Duodenal mucosa (tissue), 2 donors: ENCODE data around the gene VAV2.

ENCODE experiments used
- H3K27ac ChIP-seq: one replicate; pipeline ENCODE4 v1.7.0; 2013; ENCODE audit warnings: low read depth, low read length
- H3K27me3 ChIP-seq, 2 donors: one replicate each; pipeline ENCODE4 v1.7.0; 2013; ENCODE audit warnings: low read length in 2 of 2, control low read depth in 1 of 2; ENCODE audit not compliant: insufficient read depth in 2 of 2, control insufficient read depth in 1 of 2
- H3K36me3 ChIP-seq, 2 donors: one replicate each; pipeline ENCODE4 v1.7.0; 2013; ENCODE audit warnings: low read length in 2 of 2, control low read depth in 1 of 2; ENCODE audit not compliant: insufficient read depth in 2 of 2, control insufficient read depth in 1 of 2
- H3K4me1 ChIP-seq, 2 donors: one replicate each; pipeline ENCODE4 v1.7.0; 2013; ENCODE audit warnings: low read length in 2 of 2, control low read depth in 1 of 2; ENCODE audit not compliant: insufficient read depth in 2 of 2, control insufficient read depth in 1 of 2
- H3K4me3 ChIP-seq, 2 donors: one replicate each; pipeline ENCODE4 v1.7.0; 2013; ENCODE audit warnings: low read length in 2 of 2, low read depth in 1 of 2
- H3K9ac ChIP-seq, 2 donors: one replicate each; pipeline ENCODE4 v1.7.0; 2013; ENCODE audit warnings: low read length in 2 of 2, low read depth in 1 of 2
- H3K9me3 ChIP-seq, 2 donors: one replicate each; pipeline ENCODE4 v1.7.0; 2013; ENCODE audit warnings: low read length in 2 of 2, control low read depth in 1 of 2; ENCODE audit not compliant: control insufficient read depth in 1 of 2

Gene VAV2

DNA sequence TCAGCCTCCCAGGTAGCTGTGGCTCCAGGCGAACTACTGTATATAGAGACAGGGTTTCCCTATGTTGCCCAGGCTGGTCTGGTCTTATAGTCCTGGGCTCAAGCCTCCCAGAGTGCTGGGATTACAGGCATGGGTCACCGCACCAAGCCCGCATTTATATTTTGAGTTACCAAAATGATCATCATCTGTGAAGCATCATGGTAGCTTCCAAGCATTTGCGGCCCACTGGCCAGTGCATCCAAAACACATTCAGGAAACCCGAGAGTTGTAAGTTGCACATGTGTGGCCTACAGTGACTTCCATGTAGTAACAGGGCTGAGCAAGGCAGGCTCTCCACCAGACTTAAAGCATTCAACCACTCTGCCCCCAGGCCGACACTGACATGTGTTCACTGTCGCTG, 35.4 kb upstream of the VAV2 start:
- no peak overlapping the region for H3K27ac ChIP-seq
- H3K9me3 ChIP-seq: no peaks in the 10 kb centered on the region
- peaks cover 8 to 9% of the 10 kb centered on the region in 2 donors for H3K4me1 ChIP-seq
- H3K9ac ChIP-seq: no peak overlapping the region
- H3K36me3 ChIP-seq: peaks cover 8 to 22% of the 10 kb centered on the region in 2 donors
- H3K4me3 ChIP-seq: no peak overlapping the region
- H3K27me3 ChIP-seq: peaks cover 0 to 5% of the 10 kb centered on the region in 2 donors

DNA sequence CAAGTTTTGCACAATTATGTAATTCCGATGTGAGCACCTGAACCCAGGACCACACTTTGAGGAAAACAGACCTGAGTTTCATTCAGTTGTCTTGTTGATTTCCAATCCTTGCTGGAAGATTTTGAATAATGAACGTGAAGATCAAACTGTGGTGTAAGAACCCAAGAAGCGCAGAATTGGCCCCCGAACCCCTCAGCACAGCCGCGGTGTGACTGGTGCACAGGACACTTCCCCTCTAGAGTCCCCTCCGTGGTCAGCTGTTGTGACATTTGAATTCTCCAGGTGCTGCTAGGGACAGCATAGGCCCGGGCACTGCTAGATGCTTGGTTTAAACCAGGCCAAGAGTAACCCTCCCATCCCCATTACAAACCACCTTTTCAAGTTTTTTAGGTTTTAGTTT, 34.9 kb upstream of the VAV2 start:
- H3K36me3 ChIP-seq: peaks cover 8 to 22% of the 10 kb centered on the region in 2 donors
- H3K4me3 ChIP-seq: no peak overlapping the region
- H3K9me3 ChIP-seq: no peaks in the 10 kb centered on the region
- H3K4me1 ChIP-seq: peaks cover 8 to 9% of the 10 kb centered on the region in 2 donors
- no peak overlapping the region for H3K9ac ChIP-seq
- H3K27ac ChIP-seq: no peak overlapping the region
- peaks cover 0 to 5% of the 10 kb centered on the region in 2 donors for H3K27me3 ChIP-seq

DNA sequence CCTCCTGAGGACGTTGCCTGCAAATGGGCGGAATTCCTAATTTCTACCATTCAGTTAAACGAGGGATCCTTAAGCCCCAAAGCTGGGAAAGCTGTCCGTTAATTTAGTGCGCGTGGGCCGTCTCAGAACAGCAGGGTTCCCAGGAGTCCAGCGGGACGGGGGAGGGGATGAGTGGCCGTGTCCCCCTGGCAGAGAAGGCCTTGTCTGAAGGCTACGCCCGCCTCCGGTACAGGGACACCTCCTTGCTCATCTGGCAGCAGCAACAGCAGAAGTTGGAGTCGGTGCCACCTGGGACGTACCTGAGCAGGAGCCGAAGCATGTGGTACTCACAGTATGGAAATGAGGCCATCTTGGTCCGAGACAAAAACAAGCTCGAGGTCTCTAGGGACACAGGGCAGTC, 34.5 kb upstream of the VAV2 start:
- peaks cover 8 to 9% of the 10 kb centered on the region in 2 donors for H3K4me1 ChIP-seq
- peaks cover 0 to 5% of the 10 kb centered on the region in 2 donors for H3K27me3 ChIP-seq
- H3K9ac ChIP-seq: no peak overlapping the region
- H3K4me3 ChIP-seq: no peak overlapping the region
- H3K9me3 ChIP-seq: no peaks in the 10 kb centered on the region
- H3K27ac ChIP-seq: no peak overlapping the region
- H3K36me3 ChIP-seq: peaks cover 6 to 18% of the 10 kb centered on the region in 2 donors

DNA sequence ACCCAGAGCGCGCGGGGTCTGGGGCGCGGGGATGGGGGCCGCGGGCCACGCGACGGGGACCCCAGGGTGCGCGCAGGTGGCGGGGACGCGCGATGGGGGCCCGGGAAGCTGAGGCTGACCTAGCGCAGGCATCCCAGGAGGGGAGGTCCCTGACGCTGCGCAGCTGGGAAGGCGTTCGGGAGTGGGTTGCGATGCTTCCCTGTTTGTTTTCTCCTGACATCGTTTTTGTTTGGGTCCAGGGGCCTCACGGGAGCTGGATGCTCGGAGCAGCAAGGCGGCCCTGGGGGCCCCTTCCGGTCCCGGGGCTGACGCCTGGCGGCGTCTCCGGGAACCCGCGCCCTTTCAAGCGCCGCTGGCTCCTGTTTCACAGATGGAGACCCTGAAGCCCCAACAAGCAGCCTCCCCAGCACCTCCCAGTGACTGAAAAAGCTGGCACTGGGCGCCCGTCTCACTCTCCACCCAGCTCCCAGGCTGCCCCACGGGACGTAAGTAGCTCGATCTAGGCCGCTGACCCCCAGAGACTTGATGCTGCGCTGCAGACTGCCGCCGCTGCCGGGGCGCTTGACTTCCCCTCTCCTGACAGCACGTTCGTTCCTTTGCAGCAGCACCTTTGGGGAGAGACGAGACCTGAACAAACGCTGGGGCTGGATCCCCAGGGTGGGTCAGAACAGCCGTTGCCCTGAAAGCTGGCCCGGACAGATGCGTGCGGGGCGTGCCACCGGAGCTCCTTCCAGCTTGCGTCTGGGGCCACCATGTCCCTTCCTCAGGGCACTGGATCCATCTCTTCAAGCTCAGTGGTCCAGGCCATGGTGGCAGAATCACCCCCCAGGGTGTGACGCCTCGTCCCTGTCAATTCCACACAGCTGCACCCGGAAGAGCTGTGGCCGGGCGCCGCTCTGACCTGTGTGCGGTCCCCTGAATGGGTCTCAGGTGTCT, 33.8 kb upstream of the VAV2 start:
- peaks cover 5 to 12% of the 10 kb centered on the region in 2 donors for H3K36me3 ChIP-seq
- H3K9me3 ChIP-seq: no peaks in the 10 kb centered on the region
- peaks cover 8 to 9% of the 10 kb centered on the region in 2 donors for H3K4me1 ChIP-seq
- peak overlapping the region; percentile 79 to 84 for H3K4me3 ChIP-seq
- peaks cover 0 to 5% of the 10 kb centered on the region in 2 donors for H3K27me3 ChIP-seq
- H3K9ac ChIP-seq: peak overlapping the region; percentile 33 to 38
- H3K27ac ChIP-seq: no peak overlapping the region

DNA sequence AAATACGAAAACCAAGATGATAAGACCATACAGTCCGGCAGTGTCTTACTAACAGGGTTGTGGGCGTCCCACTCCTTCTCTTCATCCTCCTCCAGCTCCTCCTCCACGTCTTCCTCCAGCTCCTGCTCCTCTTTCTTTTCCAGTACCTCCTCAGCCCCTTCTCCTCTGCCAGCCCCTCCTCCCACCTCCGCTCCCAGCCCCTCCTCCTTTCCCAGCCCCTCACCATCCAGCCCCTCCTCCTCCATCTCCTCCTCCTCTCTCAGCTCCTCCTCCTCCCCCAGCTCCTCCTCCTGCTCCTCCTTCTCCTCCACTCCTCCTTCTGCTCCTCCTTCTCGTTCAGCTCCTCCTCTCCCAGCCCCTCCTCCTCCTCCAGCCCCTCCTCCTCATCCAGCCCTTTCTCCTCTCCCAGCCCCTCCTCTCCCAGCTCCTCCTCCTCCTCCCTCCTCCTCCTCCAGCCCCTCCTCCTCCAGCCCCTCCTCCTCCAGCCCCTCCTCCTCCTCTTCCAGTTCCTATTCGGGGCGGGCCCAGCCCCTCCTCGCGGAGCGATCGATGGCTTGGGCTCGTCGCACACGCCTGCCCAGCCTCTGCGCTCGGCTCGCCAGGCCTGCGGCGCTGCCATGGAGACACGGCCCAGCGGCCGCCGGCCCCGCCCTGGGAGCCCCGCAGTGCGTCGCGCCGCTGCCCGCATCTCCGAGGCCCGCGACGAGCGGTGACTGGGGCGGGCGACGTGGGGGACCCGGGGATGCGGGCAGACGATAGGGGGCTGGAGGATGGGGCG, 32.9 kb upstream of the VAV2 start, which contains the start of gene BRD3OS:
Gene BRD3OS, plus strand, starts transcription at position 654 of the 778 bp plus-strand sequence. CDS start 1,267 bp downstream, outside the sequence.
- peaks cover 8 to 9% of the 10 kb centered on the region in 2 donors for H3K4me1 ChIP-seq
- no peak within 1 kb of the TSS for H3K27ac ChIP-seq
- peaks cover 5 to 11% of the 10 kb centered on the region in 2 donors for H3K36me3 ChIP-seq
- peak within 1 kb of the TSS; percentile 33 to 38 for H3K9ac ChIP-seq
- H3K4me3 ChIP-seq: peak within 1 kb of the TSS; percentile 79 to 84
- H3K9me3 ChIP-seq: no peaks in the 10 kb centered on the region
- H3K27me3 ChIP-seq: peaks cover 0 to 5% of the 10 kb centered on the region in 2 donors

DNA sequence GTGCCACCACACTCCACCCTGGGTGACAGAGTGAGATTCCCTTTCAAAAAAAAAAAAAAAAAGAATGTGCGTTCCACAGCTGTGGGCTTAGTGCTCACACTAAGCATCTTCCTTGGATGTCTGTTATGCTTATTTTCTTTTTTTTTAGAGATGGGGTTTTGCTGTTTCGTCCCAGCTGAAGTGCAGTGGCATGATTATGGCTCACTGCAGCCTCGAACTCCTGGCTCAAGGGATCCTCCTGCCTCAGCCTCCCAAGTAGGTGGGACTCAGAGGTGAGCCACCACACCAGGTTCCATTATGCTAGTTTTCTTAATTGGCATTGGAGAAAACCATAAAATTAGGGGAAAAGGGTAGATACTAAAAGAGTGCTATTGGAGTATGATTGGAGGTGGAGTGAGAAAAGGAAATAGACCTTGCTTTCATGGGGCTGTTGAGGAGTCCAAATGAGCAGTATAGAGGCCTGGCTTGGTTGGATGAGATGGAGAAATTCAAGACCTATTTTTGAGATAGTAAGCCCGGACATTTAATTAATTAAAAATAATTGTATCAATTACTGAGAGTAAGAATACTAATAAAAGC, 32.2 kb upstream of the VAV2 start:
- Histone ChIP-seq H3K27me3 (peaks cover 0 to 5% of the 10 kb centered on the region in 2 donors), H3K4me1 (peaks cover 8 to 9% of the 10 kb centered on the region in 2 donors), H3K4me3 (peak overlapping the region in 1 of 2 donors; percentile 51), H3K9ac (no peak overlapping the region), H3K9me3 (no peaks in the 10 kb centered on the region), H3K36me3 (peaks cover 4 to 5% of the 10 kb centered on the region in 2 donors), H3K27ac (no peak overlapping the region)

DNA sequence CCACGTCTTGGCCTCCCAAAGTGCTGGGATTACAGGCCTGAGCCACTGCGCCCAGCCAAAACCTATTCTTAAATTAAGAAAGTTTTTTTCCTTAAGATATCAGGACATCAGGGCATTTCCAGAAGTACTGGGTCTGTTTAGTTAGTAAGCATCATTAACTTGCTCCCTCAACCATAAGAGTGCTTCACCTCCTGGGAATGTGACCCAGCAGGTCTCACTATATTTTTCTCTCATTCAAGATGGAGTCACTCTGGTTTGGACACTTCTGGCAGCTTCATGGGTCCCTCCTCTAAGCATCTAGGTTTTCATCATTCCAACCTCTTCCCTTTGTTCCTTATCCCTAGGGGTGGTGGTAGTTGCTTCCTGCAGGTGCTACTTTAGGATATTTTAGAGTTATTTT, 22.8 kb upstream of the VAV2 start:
- H3K9me3 ChIP-seq: peaks cover 0 to 7% of the 10 kb centered on the region in 2 donors

DNA sequence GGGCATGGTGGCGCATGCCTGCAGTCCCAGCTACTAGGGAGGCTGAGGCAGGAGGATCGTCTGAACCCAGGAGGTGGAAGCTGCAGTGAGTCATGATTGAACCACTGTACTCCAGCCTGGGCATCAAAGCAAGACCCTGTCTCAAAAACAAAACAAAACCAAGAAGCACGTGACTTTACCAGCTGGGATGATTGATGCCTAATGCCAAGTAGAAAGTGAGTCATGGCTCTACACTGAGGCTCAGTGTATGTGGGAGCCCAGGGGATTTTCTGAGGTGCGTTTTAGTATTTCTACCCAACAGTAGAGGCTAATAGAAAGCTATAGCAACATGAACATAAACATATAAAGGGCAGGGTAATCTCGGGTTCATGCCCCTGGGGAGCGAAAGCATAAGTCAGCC, 19.3 kb upstream of the VAV2 start:
- Histone ChIP-seq H3K4me1 (no peaks in the 10 kb centered on the region), H3K9ac (no peak overlapping the region), H3K9me3 (peaks cover 0 to 7% of the 10 kb centered on the region in 2 donors), H3K4me3 (no peak overlapping the region), H3K36me3 (no peaks in the 10 kb centered on the region), H3K27ac (no peak overlapping the region), H3K27me3 (peaks cover 0 to 7% of the 10 kb centered on the region in 2 donors)

More for the DNA sequence above, 22.8 kb upstream of the VAV2 start:
- no peak overlapping the region for H3K27ac ChIP-seq
- H3K9ac ChIP-seq: no peak overlapping the region
- no peaks in the 10 kb centered on the region for H3K4me1 ChIP-seq
- H3K4me3 ChIP-seq: no peak overlapping the region
- H3K27me3 ChIP-seq: no peaks in the 10 kb centered on the region
- H3K36me3 ChIP-seq: no peaks in the 10 kb centered on the region

DNA sequence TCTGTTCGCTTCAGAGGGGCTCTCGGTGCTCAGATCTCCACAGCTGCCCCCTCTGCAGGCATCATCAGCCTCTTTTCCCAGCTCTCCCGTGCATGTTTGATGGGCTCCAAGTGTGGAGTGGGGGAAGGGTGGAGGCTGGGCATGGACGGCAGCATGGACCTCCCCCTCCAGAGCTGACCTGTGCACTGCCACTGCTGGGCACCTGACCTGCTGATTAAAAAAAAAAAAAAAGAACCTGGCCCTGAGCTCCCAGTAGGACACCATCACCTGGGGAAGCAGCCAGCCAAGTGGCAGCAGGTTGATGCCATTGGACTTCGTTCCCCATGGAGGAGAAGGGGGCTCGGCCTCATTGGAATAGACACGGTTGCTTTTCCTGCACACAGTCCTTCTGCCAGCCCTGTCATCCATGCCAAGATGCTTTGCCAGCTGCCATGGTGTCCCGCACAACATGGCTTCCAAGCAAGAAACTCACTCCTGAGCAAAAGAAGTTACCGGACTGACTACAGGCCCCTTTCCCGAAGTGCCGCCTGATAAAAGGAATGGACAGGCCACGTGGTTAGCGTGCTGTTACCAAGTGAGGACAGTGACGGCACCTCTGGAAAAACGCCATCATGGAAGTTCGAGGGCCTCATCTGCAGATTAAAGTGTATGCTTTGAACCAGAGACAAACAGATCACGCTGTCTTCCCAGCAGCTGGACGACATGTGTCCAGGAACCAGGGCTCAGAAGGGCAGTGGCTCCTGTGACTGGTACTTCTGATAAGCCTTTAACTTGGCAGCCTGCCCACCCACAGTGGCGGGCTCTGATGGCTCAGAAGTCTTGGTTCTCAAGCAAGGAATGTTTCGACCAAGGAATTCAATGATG, 18.4 kb upstream of the VAV2 start:
- Histone ChIP-seq H3K9me3 (peaks cover 0 to 7% of the 10 kb centered on the region in 2 donors), H3K4me3 (no peak overlapping the region), H3K27ac (no peak overlapping the region), H3K36me3 (no peaks in the 10 kb centered on the region), H3K27me3 (peaks cover 0 to 7% of the 10 kb centered on the region in 2 donors), H3K9ac (no peak overlapping the region), H3K4me1 (no peaks in the 10 kb centered on the region)
